ENCODE measurements around the gene STOML1. TPM values are rescaled to one million over a fixed set of nuclear protein-coding genes. Genes with fewer than 3 reads are reported as not detected.
"Not testable (repeated sequence)": the region's sequence is repeated elsewhere in the genome, so short reads cannot be mapped to it uniquely, and the experiment has no call there.

STOML1 gene
- total RNA-seq, 1 donor from 2014 or later: 9.7 TPM

DNA sequence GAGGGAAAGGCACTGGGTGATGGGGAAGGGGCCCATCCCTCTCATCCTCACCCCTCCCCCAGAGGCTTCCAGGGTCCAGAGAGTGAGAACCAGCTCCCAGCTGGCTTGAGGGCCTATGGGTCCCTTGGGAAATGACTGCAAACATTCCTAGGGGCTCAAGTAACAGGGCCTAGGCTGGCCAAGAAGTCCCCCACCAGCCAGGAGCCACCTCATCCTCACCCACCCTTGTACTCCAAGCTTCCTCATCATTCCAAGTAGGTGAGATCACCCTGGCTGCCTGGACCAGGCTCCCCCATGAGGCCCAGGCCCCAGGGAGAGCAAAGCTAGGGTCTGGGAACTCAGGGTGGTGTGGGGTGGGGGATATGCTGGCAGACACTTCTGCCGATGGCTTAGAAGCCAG, 51.1 kb downstream of the STOML1 start:
- Mint-ChIP-seq H3K4me1 (peaks cover 41% of the 10 kb centered on the region), H3K4me3 (no peak overlapping the region), H3K9me3 (no peaks in the 10 kb centered on the region), H3K27me3 (ENCODE audit: low read depth) (no peaks in the 10 kb centered on the region), H3K36me3 (ENCODE audit: low read depth) (no peaks in the 10 kb centered on the region), H3K27ac (ENCODE audit: unreplicated experiment) (no peak overlapping the region)
- no peak for TF ChIP-seq CTCF (conservative IDR thresholded peaks at IDR 0.05)
- no peak for DNase-seq (ENCODE audit: low read depth, low spot score)

- Mint-ChIP-seq H3K4me3 (no peak overlapping the region), H3K36me3 (ENCODE audit: low read depth) (no peaks in the 10 kb centered on the region), H3K9me3 (no peaks in the 10 kb centered on the region), H3K4me1 (peaks cover 47% of the 10 kb centered on the region), H3K27me3 (ENCODE audit: low read depth) (no peaks in the 10 kb centered on the region), H3K27ac (ENCODE audit: unreplicated experiment) (peak overlapping the region; percentile 83)
- no peak for DNase-seq (ENCODE audit: low read depth, low spot score)
- no peak for TF ChIP-seq CTCF (conservative IDR thresholded peaks at IDR 0.05)
Measured at GRCh38 chr15:73940061-73940981, 51.8 kb downstream of the STOML1 start.

DNA sequence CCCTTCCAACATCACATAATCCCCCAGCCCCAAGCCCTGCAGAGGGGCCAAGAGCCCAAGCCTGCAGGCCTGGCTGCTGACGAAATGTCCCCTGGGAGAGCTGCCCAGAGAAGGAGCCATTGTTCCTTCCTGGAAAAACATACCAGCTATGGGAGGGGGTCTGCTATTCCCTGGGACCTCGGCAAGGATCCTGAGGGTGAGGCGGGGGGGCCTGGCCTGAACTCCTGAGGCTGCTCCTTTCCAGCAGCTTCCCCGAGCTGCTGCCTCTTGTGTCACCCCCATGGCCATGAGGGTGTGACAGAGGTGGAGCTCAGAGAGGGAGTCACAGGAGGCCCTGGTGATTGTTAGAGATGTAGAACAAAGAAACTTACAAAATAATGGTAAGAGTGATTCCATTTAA, 53.0 kb downstream of the STOML1 start:
- DNase-seq (ENCODE audit: low read depth, low spot score): no peak
- Mint-ChIP-seq H3K27me3 (ENCODE audit: low read depth) (no peaks in the 10 kb centered on the region), H3K4me3 (no peak overlapping the region), H3K36me3 (ENCODE audit: low read depth) (no peaks in the 10 kb centered on the region), H3K27ac (ENCODE audit: unreplicated experiment) (peak overlapping the region; percentile 97), H3K4me1 (peaks cover 45% of the 10 kb centered on the region), H3K9me3 (no peaks in the 10 kb centered on the region)
- TF ChIP-seq CTCF (conservative IDR thresholded peaks at IDR 0.05): no peak

- DNase-seq (ENCODE audit: low read depth, low spot score); H3K36me3 Mint-ChIP-seq (ENCODE audit: low read depth); H3K27ac Mint-ChIP-seq (ENCODE audit: unreplicated experiment); H3K4me3 Mint-ChIP-seq; H3K27me3 Mint-ChIP-seq (ENCODE audit: low read depth); H3K9me3 Mint-ChIP-seq: not testable (repeated sequence)
- peaks cover 43% of the 10 kb centered on the region for H3K4me1 Mint-ChIP-seq
Measured at GRCh38 chr15:73938516-73938915, 53.6 kb downstream of the STOML1 start.

- Mint-ChIP-seq H3K27ac (ENCODE audit: unreplicated experiment) (no peak overlapping the region), H3K4me3 (no peak overlapping the region), H3K4me1 (peaks cover 43% of the 10 kb centered on the region), H3K36me3 (ENCODE audit: low read depth) (no peaks in the 10 kb centered on the region), H3K9me3 (no peaks in the 10 kb centered on the region), H3K27me3 (ENCODE audit: low read depth) (no peaks in the 10 kb centered on the region)
- TF ChIP-seq CTCF (conservative IDR thresholded peaks at IDR 0.05): no peak
- DNase-seq (ENCODE audit: low read depth, low spot score): no peak
Measured at GRCh38 chr15:73937726-73938125, 54.4 kb downstream of the STOML1 start.

GRCh38 chr15:73937296-73937695, 54.8 kb downstream of the STOML1 start:
- Mint-ChIP-seq H3K4me1 (peaks cover 43% of the 10 kb centered on the region), H3K4me3 (no peak overlapping the region)

More at GRCh38 chr15:73937296-73937695, 54.8 kb downstream of the STOML1 start:
- TF ChIP-seq CTCF (conservative IDR thresholded peaks at IDR 0.05): no peak
- Mint-ChIP-seq H3K27me3 (ENCODE audit: low read depth) (no peaks in the 10 kb centered on the region), H3K9me3 (no peaks in the 10 kb centered on the region), H3K36me3 (ENCODE audit: low read depth) (no peaks in the 10 kb centered on the region), H3K27ac (ENCODE audit: unreplicated experiment) (no peak overlapping the region)
- no peak for DNase-seq (ENCODE audit: low read depth, low spot score)

All from neural crest cell (in vitro differentiated cells).